HG02678 (cell line): Measurements from ENCODE around the gene TMEM131.

Experiments used
- ATAC-seq: cut with Tn5 transposase; IDR thresholded peaks from one replicate; pipeline ENCODE4 v1.9.1; 2021; ENCODE audit warnings: mild to moderate bottlenecking, moderate library complexity; ENCODE audit not compliant: unreplicated experiment

The TMEM131 gene

DNA sequence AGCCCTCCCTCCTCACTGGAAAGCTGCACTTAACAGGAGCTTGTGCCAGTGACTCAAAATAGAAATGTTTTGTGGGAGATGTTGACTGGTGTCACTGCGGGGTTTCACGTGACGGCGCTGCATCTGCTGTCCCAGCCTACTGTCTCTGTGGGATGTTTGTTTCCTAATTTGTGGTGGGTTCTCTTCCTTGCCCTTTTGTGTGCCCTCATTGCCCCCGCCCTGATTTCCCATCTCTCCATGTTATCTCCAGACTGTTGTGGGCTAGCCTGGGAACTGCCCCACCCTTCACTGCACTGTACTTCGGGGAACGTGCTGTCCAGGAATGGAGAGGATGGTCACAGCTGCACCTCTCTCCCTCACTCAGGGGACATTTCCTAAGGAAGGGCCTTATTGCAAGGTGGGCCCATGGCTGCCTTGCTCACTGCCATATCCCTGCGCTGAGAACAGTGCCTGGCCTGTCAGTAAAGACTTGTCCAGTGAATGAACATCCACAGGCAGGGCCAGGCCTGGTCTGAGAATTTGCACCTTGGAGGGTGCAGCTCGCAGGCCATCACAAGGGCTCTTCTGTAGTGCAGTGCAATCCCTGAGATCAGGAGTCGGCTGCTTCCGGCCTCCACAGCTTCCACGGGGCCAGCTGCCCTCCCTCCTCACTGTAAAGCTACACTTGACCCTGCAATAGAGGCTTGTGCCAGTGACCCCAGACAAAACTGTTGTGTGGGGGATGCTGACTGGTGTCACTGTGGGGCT is 264.3 kb downstream of the TMEM131 start:
- ATAC-seq = no peak

DNA sequence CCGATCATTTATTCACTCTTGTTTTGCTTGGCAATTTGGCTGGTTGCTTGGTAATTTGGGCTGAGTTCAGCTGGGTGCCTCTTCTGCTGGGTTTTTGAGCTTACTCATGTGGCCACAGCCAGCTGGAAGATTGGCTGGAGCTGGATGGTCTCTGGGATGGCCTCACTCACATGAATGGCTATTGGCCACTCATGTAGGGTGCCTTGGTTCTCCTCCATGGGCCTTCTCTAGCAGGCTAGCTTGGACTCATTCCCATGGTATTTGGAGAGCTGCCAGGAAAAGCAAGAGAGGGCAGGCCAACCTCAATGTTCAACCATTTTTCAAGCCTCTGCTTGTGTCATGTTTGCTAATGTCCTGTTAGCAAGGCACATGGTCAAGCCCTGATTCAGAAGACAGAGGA is 265.5 kb downstream of the TMEM131 start:
- ATAC-seq = no peak

DNA sequence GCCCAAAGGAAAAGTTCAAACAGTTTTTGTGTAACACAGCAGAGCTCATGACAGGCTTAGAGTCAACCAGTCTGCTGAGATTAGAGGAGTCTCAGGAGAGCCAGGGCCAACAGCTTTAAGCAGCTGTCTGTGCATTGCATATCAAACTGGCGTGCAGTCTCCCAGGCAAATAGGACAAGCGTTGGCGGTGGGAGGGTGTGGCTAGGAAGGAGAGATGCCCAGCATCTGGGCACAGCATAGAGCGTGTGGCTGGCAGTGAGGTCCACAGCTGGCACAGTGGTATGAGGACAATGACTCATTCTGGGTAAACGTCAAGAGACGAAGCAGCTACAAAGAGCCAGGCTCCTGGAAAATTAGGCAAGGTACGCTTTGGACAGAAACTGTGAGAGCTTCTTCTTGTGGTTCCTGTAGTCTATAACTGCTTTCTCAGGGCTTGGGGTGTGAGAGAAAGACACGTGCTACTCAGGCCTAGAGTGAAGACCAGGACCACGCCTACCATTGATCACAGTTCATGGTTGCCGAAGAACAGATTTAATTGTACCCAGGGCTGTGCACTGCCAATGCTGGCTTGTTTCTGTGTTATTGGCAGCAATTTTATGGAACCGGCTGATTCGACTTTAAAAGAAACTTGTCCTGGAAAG is 267.5 kb downstream of the TMEM131 start:
- ATAC-seq = no peak

DNA sequence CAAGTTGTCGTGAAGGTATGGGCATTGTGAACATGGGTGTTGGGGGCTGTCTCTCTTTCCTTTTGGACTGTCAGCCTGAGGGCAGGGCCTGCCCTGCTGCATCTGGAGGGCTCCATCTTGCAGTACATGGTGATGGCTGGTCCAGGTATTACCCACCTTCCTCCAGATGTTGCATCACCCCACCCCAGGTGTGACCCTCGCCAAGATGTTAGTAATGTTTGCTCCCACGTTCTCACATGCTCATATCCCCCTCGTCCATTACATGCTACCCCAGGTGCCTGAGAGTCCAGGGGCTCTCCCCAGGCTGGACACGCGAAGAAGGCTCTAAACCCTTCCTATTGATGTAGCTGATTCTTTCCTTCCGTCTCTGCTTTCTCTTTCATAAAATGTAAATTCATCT is 268.5 kb downstream of the TMEM131 start:
- no peak for ATAC-seq

DNA sequence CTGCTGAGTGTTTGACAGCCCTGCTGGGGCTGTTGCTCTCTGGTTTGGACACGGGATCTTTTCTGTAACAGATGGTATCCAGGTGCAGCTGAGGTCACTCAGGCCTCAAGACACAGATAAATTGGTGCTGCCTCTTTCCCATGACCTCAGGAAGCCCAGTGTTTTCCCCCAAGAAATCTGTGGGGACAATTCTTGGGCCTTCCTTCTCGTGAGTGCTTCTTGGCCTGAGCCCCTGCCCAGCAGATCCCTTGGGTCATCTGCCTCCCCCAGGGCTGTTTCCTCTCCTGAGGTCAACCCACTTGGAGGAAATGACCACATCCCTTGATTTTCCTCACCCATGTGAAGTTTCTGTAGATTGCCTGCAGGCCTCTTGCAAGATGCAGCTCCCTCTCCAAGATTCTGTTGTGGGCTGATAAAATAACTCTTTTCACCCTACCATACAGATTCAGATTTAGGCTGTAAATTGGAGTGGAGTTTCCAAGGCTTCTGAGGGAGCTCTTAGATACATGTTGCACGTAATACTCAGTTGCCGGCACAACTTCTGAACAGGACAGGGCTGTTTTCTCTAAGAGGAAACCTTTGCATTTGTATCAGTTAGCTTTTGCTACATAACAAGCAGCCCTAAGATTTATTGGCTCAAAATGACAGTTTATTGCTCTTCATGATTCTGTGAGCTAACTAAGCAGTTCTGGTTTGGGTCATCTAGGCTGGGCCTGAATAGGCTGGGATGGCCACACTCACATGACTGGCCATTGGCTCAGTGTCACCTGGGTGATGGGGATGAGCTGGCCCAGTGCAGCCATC is 269.3 kb downstream of the TMEM131 start:
- no peak for ATAC-seq

DNA sequence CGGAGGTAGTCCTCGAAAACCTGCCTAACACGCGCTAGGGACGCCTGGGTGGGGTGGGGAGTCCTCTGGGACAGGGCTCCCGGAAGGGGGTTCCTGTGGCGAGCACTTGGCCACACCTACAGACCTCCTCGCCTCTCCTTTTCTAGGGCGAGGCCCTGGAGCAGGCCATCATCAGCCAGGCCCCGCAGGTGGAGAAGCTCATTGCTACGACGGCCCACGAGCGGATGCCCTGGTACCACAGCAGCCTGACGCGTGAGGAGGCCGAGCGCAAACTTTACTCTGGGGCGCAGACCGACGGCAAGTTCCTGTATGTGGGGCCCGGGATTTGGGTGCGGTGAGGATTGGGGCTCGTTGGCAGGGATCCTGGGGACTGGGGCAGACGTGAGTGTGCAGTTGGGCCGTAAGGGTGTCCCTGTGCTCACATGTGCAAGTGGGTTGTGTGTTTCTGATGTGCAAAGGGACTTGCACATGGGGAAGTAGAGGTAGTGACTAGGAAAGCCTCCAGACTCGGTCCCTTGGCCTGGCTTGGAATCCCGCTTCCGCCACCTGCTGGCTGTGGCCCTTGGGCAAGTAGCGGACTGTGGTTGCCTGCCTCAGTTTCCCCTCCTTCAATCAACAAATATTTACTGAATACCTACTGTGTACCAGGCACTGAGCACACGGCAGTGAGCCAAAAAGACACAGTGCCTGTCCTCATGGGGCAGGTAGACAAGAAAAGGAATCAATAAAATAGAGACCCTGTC is 270.6 kb downstream of the TMEM131 start:
- no peak for ATAC-seq

DNA sequence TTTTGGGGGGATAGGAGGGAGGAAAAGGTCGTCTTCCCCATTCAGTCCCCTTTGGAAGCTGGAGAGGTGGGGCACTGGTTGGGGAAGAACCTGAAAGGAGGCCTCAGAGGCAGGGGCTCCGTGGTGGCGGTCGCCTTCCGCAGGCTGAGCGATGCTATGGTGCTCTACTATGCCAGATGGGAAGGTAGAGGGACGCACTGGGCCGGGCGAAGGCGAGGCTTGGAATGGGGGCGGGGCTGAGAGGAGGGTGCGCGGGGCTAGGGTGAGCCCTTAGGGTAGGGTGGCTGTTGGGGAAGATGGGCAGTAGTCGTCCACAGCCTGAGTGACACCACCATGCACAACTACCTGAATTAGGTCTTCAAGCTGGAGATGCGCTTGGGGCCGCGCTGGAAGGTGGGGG is 271.2 kb downstream of the TMEM131 start:
- no peak for ATAC-seq

DNA sequence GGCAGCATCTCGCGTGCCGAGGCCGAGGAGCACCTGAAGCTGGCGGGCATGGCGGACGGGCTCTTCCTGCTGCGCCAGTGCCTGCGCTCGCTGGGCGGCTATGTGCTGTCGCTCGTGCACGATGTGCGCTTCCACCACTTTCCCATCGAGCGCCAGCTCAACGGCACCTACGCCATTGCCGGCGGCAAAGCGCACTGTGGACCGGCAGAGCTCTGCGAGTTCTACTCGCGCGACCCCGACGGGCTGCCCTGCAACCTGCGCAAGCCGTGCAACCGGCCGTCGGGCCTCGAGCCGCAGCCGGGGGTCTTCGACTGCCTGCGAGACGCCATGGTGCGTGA is 271.7 kb downstream of the TMEM131 start:
- ATAC-seq = no peak

DNA sequence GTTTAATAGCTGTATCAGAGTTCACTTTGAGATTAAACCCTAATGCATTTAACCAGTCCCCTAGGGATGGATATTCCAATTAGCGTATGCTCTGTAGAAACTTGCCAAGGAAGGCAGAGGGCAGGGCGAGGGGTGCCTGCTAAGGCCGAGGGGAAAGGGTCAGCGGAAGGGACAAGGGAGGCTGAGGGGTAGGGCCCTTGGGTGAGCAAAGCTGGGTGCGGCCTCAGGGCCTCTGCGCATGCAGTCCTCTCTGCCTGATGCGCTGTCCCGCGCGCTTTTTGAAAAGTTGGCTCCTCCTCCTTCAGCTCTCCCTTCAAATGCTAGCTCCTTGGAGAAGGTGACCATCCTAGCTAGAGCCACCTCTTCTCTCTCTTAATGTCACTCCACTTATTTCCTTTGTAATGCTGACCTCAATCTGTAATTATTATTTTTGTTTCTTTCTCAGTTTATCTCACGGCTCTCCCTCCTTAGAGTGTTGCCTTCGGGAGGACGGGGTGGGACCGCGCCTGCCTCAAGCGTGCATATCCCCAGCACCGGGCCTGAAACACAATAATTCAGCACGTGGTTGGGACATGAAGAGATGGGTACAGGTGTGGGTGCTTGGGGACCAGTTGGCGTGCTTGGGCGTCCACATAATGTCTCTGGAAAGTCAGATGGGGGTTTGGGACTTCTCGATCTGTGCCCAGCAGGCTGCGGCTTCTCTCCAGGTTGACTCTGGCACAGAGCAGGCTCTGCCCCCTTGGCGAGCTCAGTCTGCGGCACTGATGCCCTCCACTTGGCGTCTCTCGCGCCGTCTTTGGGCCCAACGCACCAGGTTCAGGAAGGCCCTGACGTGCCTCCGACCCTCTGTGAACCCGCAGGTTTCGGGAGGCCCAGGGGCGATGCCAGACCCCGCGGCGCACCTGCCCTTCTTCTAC is 272.3 kb downstream of the TMEM131 start:
- ATAC-seq = no peak

DNA sequence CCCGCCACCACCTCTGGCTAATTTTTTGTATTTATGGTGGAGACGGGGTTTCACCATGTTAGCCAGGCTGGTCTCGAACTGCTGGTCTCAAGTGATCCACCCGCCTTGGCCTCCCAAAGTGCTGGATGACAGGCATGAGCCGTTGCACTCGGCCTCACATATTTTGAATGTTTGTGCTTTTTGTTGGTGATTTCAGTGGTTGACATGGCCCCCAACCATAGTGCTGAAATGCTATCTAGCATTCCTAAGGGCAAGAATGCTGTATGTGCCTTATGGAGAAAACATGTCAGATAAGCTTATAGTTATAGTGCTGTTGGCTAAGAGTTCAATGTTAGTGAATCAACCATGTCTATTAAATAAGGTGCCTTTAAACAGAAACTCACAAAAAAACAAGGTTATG is 273.5 kb downstream of the TMEM131 start:
- ATAC-seq = no peak

DNA sequence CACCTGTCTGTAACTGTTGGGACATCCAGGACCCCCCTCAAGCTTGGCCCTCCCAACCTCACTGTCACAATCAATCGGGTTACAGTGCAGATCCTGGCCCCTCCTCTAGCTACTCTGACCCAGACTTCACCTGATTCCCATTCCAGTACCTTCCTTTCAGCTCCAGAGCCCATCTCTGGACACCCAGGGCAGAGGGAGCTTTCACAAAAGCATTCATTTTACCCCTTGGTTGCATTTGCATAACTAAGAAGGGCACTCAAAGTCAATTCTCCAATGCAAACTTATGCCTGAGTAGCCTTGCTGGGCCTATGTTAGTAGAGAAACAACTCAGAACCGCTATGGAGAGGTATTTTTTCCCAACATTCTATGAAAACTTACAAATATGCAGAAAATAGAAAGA is 275.0 kb downstream of the TMEM131 start:
- ATAC-seq = no peak

DNA sequence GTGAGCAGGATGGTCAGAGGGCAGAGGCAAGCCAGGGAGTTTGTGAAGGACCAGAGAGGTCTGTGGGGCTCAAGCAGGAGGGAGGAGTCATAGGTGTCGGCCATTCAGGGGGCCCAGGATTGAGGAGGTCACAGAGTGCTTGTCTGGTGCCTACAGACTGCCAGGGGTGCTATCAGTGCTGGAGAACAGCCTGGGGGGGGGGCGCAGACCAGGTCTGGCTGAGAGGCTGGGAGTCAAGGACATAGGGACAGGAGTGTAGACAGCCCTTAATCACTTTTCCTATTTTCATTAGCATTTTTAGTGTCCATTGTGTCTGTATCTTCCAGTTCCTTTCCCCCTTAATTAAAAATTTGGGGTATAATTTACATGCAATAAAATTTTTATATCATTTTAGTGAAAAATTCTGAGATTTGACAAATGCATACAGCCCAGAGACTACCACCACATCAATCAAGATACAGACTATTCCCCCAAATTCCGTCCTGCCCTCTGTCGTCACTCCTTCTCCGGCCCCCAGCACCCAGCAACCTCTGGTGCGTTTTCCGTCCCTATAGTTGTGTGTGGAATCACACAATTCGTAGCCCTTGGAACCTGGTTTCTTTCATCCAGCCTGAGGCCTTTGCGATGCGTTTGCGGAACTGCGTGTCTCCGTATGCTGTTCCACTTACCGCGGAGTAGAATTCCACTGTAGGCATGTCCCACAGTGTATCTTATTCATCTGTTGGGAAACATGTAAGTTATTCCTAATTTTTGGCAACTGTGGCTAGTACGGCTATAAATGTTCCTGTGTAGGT is 276.2 kb downstream of the TMEM131 start:
- no peak for ATAC-seq

DNA sequence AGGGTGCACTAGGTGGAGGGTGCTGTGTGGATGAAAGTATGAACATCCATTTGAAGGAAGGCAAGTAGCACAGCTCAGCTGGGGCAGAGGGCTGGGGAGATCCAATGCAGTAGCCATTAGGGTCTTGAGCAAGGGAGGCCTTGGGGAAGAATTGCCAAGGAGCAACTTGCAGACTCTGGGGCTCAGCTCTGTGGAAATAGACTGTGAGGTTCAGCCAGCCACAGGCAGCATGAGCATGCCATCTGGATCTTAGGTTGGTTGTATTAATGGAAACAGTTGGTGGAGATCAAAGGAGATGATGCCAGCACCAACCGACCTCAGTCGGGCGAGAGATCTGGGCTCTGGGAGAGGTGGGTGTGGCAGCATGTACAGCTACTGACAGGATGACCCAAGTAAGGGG is 276.8 kb downstream of the TMEM131 start:
- peak; percentile 12 for ATAC-seq

DNA sequence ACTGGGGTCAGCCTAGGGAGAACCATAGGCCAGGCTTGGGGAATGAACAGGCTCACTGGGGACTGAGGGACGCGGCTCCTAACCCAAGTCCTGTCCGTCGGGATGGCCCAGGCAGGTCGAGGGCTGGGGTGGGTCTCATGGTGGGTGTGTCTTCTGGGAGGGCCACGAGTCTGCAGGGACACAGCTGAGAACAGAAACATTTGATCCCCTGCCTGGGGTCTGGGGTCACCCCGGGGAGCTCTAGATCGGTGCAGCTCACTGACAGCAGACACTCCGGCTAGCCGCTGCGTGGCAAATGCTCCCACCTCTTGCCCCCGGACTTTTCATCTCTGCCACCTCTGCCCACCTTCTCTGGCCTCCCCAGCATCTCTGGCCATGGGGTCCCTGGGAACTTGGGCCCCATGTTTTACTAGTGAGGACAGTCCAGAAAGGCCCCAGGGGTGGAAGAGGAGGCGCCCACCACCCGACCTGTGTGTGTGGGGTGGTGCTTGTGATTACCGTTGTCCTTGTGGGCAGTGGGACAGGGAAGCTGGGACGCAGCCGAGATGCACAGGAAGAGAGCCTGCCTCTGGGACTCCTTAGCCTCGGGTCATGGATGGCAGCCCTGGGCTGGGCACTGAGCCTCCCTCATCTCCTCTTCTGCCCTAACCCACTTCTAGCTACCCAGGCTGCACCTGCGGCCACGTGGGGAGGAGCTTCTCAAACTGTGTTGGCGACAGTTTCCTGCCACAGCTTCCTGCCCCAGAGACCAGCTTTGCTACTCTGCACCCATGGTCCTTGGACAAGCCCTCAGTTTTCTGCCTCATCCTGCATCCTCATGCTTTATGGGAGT is 277.5 kb downstream of the TMEM131 start:
- ATAC-seq = peak; percentile 84

DNA sequence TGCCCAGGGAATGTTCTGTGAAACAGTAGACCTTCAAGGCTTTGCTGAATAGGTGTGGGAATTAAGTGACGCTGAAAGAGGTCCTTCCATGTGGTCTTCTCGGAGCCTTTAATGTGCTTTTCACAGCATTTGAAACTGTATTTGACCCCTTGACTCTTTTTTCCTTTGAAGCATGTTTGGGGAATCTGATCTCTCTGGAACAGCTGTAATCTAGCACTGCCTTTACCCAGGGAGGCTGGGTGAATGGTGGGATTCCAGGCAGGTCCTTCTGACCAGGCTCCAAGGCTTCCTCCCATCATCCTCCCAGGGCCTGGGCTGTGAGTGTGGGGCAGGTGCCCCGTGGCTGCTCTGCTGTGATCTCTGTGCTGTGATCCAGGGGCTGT is 278.1 kb downstream of the TMEM131 start:
- no peak for ATAC-seq

DNA sequence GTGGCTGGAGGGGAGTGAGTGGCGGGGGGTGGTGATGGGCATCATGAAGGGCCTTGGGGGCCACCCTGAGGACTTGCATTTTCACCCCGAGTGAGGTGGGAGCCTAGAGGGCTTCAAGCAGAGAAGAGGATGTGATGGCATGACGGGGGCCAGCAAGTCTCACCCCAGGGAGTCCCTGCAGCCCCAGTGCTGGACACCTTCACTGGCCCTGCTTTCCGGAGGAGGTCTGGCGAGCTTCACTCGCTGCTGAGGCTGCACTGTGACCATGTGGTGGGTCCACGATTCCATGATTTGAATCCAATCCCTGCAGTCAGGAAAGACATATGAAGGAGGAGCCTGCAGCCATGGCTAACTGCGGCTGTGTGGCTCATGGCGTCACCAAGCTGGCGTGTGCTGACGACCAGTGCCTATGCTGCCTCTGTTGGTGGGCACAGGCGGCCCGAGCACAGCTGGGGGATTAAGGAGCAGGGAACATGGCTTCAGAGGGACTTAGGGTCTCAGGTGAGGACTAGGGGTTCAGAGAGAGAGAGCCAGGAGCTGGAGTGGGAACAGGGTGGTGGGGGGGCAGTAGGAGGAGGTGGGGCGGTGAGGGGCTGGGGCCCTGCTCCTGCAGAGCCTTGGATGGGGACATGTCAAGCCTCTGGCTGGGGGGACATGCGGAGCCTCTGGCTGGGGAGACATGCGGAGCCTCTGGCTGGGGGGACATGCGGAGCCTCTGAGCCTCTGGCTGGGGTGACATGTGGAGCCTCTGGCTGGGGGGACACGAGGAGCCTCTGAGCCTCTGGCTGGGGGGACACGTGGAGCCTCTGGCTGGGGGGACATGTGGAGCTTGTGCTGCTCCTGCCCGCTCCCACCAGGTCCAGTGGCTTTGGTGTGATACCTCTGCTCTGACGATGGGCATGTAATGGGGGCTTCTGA is 278.8 kb downstream of the TMEM131 start:
- no peak for ATAC-seq

DNA sequence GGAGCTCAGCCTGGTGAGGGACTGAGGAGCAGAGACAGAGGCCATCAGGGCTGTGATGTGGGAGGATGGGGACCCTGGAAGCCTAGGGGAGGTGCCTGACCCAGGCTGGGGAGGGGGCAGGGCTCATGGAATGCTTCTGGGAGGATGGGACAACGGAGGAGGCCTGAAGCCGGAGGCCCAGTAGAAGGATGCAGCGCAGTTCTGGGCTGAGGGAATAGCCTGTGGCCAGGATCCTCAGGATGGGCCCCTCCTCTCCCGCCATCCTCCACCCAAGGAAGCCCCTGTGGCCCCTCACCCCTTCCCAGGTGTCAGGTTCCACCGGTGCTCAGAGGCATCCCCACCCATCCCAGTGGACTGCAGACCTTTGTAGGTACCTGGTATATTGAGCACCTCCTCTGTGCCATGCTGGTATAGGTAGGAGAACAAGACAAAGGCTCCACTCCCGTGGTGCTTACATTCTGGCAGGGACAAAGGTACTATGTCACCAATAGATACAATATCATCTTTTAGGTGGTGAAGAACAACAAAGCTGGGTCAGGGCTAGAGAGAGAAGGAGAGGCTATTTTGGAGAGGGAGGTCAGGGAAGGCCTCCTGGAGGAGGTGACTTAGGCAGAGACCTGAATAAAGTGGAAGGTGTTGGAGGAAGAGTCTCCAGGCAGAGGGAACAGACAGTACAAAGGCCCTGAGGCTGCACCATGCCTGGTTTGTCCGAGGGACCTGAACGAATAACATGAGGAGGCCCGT is 279.6 kb downstream of the TMEM131 start:
- ATAC-seq = no peak
